Smooth muscle cell (in vitro differentiated cells): ENCODE measurements around the gene LPCAT4. TPM values are rescaled to one million over a fixed set of nuclear protein-coding genes. Genes with fewer than 3 reads are reported as not detected.

Experiments
- DNase-seq: peaks from one replicate; lab custom pipeline; 2025; ENCODE audit not compliant: unreplicated experiment; lab: John Stamatoyannopoulos, UW
- H2AFZ ChIP-seq: fragments of 200-600 bp; sonication (generic); 2 replicates; pipeline ENCODE4 v1.6.0; 2016; ENCODE audit warnings: antibody characterized with exemption, low read depth, mild to moderate bottlenecking
- H3F3A ChIP-seq: fragments of 200-600 bp; sonication (generic); 2 replicates; pipeline ENCODE4 v1.6.0; 2017; ENCODE audit warnings: antibody characterized with exemption, low read depth
- H3K27ac ChIP-seq: fragments of 200-600 bp; sonication (generic); 2 replicates; pipeline ENCODE4 v1.5.1; 2016; ENCODE audit warnings: low read depth, mild to moderate bottlenecking
- H3K27me3 ChIP-seq: fragments of 200-600 bp; sonication (generic); 2 replicates; pipeline ENCODE4 v1.6.1; 2016; ENCODE audit warnings: low read depth, mild to moderate bottlenecking
- H3K36me3 ChIP-seq: fragments of 200-600 bp; sonication (generic); 2 replicates; pipeline ENCODE4 v1.5.1; 2016; ENCODE audit warnings: low read depth
- H3K4me1 ChIP-seq: fragments of 200-600 bp; sonication (generic); 2 replicates; pipeline ENCODE4 v1.5.1; 2016; ENCODE audit warnings: low read depth
- H3K4me2 ChIP-seq: fragments of 200-600 bp; sonication (generic); 2 replicates; pipeline ENCODE4 v1.6.0; 2016; ENCODE audit warnings: mild to moderate bottlenecking
- H3K4me3 ChIP-seq: fragments of 200-600 bp; sonication (generic); 2 replicates; pipeline ENCODE4 v1.5.1; 2016; ENCODE audit warnings: mild to moderate bottlenecking
- H3K79me2 ChIP-seq: fragments of 200-600 bp; sonication (generic); 2 replicates; pipeline ENCODE4 v1.6.0; 2016; ENCODE audit warnings: low read depth, mild to moderate bottlenecking
- H3K9ac ChIP-seq: fragments of 200-600 bp; sonication (generic); 2 replicates; pipeline ENCODE4 v1.6.0; 2016; ENCODE audit warnings: low read depth
- H3K9me3 ChIP-seq: fragments of 200-600 bp; sonication (generic); replicated peaks from 2 replicates; pipeline ENCODE4 v1.5.1; 2016; ENCODE audit warnings: low read depth
- H4K20me1 ChIP-seq: fragments of 200-600 bp; sonication (generic); 2 replicates; pipeline ENCODE4 v1.6.0; 2016; ENCODE audit warnings: low read depth
- WGBS: methylation state at CpG from one replicate; pipeline ENCODE4 v1.1.7; 2016; ENCODE audit warnings: low lambda C conversion rate; 5-methylcytosine and 5-hydroxymethylcytosine counted together
- polyA plus RNA-seq: library from polyadenylated mRNA; unstranded; fragments of >200 nt; fragmentation: Nextera tagmentation; extraction: Ambion mirVana; gene quantifications from 2 replicates; pipeline ENCODE4 v1.2.1, GENCODE V29; 2016
- total RNA-seq: library from RNA; depleted of rRNA; stranded (reverse); fragments of >200 nt; gene quantifications from 2 replicates; pipeline ENCODE4 v1.2.3, GENCODE V29; 2014
- TF ChIP-seq, protein P1 (sequence below): fragments of 200-600 bp; sonication (generic); IDR thresholded peaks from 2 replicates; pipeline ENCODE4 v1.5.1; 2017; ENCODE audit warnings: borderline replicate concordance, mild to moderate bottlenecking, antibody characterized with exemption; ENCODE audit not compliant: insufficient read depth, poor library complexity, severe bottlenecking

The LPCAT4 gene
- total and polyA plus RNA-seq, 2 experiments from 2014 or later = 10.1 to 23.2 TPM

DNA sequence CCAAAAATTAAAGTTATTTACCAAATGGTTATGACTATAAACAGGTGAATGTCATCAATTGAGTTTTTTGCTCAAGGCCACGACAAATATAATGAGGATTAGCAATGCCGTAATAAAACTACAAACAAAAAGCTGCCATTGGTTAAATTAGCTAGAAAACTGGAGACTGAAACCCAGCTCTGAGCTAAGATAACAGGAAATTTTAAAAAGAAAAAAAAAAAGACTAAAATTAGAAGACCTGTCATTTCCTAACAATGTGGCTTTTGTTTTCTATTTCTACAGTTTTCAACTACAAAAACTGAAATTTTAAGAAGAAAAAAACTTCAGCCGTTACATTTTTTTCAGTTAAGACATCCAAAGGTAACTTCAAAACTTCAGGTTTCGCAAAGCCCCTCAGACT is 39.1 kb downstream of the LPCAT4 start:
- Histone ChIP-seq H4K20me1 (no peaks in the 10 kb centered on the region), H3K27ac (no peak overlapping the region), H3K36me3 (no peaks in the 10 kb centered on the region), H3K9me3 (no peaks in the 10 kb centered on the region), H3K4me2 (no peak overlapping the region), H3F3A (no peaks in the 10 kb centered on the region), H3K4me3 (no peak overlapping the region), H3K27me3 (no peaks in the 10 kb centered on the region), H3K4me1 (no peaks in the 10 kb centered on the region), H2AFZ (no peak overlapping the region), H3K79me2 (no peaks in the 10 kb centered on the region), H3K9ac (no peak overlapping the region)
- WGBS = 91% methylated on average over 4 of the region's 4 CpGs
- DNase-seq = no peak
- TF ChIP-seq, protein P1, sequence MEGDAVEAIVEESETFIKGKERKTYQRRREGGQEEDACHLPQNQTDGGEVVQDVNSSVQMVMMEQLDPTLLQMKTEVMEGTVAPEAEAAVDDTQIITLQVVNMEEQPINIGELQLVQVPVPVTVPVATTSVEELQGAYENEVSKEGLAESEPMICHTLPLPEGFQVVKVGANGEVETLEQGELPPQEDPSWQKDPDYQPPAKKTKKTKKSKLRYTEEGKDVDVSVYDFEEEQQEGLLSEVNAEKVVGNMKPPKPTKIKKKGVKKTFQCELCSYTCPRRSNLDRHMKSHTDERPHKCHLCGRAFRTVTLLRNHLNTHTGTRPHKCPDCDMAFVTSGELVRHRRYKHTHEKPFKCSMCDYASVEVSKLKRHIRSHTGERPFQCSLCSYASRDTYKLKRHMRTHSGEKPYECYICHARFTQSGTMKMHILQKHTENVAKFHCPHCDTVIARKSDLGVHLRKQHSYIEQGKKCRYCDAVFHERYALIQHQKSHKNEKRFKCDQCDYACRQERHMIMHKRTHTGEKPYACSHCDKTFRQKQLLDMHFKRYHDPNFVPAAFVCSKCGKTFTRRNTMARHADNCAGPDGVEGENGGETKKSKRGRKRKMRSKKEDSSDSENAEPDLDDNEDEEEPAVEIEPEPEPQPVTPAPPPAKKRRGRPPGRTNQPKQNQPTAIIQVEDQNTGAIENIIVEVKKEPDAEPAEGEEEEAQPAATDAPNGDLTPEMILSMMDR = no peak

DNA sequence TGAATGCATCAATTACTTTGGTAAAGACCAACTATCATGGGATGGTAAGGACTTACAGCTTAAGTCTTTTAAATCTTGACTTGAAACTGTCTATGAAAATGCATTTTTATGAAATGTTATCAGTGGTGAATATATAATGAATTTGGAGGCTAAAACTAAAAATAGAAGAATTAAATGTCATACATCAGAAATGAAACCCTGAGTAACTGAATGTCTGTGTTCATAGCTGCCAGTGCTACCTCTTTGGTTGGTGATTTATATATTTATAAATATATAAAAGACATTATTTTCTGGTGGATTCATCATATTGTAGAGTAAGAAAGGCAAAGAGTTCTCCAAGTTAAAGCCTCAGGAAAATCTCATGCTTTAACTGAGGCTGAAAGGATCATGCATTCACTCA is 41.6 kb downstream of the LPCAT4 start:
- no peak overlapping the region for H2AFZ ChIP-seq
- no peaks in the 10 kb centered on the region for H3K9me3 ChIP-seq
- no peaks in the 10 kb centered on the region for H3K79me2 ChIP-seq
- H3K27ac ChIP-seq = no peak overlapping the region
- no peaks in the 10 kb centered on the region for H3K4me1 ChIP-seq
- H3K4me2 ChIP-seq = no peak overlapping the region
- no peaks in the 10 kb centered on the region for H3F3A ChIP-seq
- H3K4me3 ChIP-seq = no peak overlapping the region
- TF ChIP-seq, protein P1 = no peak
- H4K20me1 ChIP-seq = no peaks in the 10 kb centered on the region
- no peak overlapping the region for H3K9ac ChIP-seq
- no peaks in the 10 kb centered on the region for H3K27me3 ChIP-seq
- DNase-seq = no peak
- no peaks in the 10 kb centered on the region for H3K36me3 ChIP-seq

DNA sequence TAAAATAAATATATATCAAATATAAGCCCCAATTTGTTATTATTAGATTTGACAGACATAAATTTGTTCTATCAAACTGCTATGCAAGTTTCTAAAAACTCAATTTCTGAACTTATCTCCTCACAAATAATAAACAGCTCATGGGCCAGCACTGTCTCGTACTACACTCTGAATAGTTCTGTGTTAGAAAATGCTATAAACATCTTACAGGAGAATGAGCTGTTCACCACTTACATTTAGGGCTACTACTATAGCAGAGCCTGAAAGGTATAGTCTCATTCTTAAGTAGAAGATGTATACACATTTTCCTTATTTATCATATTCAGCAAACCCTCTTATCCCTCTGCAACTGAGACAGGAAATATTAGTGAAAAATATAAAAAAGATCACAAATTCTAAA is 42.1 kb downstream of the LPCAT4 start:
- WGBS = 94% methylated on average over 1 of the region's 1 CpG
- TF ChIP-seq, protein P1 = no peak

DNA sequence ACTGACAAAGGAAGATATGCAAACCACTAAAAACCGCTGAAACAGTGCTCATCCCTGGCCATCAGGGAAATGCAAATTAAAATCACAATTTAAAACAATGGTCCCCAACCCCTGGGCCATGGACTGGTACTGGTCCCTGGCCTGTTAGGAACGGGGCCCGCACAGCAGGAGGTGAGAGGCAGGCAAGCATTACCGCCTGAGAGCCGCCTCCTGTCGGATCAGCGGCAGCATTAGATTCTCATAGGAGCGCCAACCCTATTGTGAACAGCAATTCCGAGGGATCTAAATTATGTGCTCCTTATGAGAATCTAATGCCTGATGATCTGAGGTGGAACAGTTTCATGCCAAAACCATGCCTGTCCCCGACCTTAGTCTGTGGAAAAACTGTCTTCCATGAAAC is 43.8 kb downstream of the LPCAT4 start:
- H3K9ac ChIP-seq = no peak overlapping the region
- no peaks in the 10 kb centered on the region for H4K20me1 ChIP-seq
- H3K79me2 ChIP-seq = no peaks in the 10 kb centered on the region
- no peaks in the 10 kb centered on the region for H3K36me3 ChIP-seq
- DNase-seq = no peak
- peaks cover 3% of the 10 kb centered on the region for H3K4me1 ChIP-seq
- no peaks in the 10 kb centered on the region for H3K9me3 ChIP-seq
- WGBS = 94% methylated on average over 10 of the region's 10 CpGs
- no peak overlapping the region for H2AFZ ChIP-seq
- H3K4me2 ChIP-seq = no peak overlapping the region
- TF ChIP-seq, protein P1 = no peak
- no peaks in the 10 kb centered on the region for H3K27me3 ChIP-seq
- no peak overlapping the region for H3K27ac ChIP-seq
- H3F3A ChIP-seq = no peaks in the 10 kb centered on the region
- H3K4me3 ChIP-seq = no peak overlapping the region

More for the DNA sequence above, 42.1 kb downstream of the LPCAT4 start:
- Histone ChIP-seq H3K27me3 (no peaks in the 10 kb centered on the region), H3K36me3 (no peaks in the 10 kb centered on the region), H3K9ac (no peak overlapping the region), H3K4me2 (no peak overlapping the region), H3K4me1 (no peaks in the 10 kb centered on the region), H3K27ac (no peak overlapping the region), H3F3A (no peaks in the 10 kb centered on the region), H3K4me3 (no peak overlapping the region), H2AFZ (no peak overlapping the region), H3K9me3 (no peaks in the 10 kb centered on the region), H3K79me2 (no peaks in the 10 kb centered on the region), H4K20me1 (no peaks in the 10 kb centered on the region)
- DNase-seq = no peak
